Measurements from ENCODE around the gene RFTN1. TPM values are rescaled to one million over a fixed set of nuclear protein-coding genes. Genes with fewer than 3 reads are reported as not detected.

RFTN1 gene
- total and polyA plus RNA-seq, 9 of the 15 experiments (the other 6 are each of a cell fraction or from before 2014, with no cell fraction given): 0.08 to 0.51 (median 0.11) TPM; not detected in 6

GRCh38 chr3:16316847-16317560 lies 196.5 kb downstream of the RFTN1 start:
- WGBS (ENCODE audit: insufficient coverage, low coverage, missing lambda C conversion rate): 94% methylated on average over 5 of the region's 5 CpGs
- Histone ChIP-seq H3K9me3 (replicated peaks; ENCODE audit: control insufficient read depth, insufficient read depth, low read depth, low read length) (no peaks in the 10 kb centered on the region), H3K4me3 (no peak overlapping the region), H3K27ac (ENCODE audit: extremely low read depth, low read depth, low read length) (no peak overlapping the region), H3K27me3 (ENCODE audit: control insufficient read depth in 2 of 2, insufficient read depth in 2 of 2, low read length in 2 of 2) (no peaks in the 10 kb centered on the region), H3K9ac (ENCODE audit: insufficient read depth in 1 of 2, low read depth in 2 of 2, low read length in 2 of 2) (no peak overlapping the region), H3K79me2 (ENCODE audit: control insufficient read depth, insufficient read depth, low read length) (no peaks in the 10 kb centered on the region), H3K4me2 (ENCODE audit: insufficient read depth, low read length) (no peak overlapping the region), H3K36me3 (ENCODE audit: control insufficient read depth, insufficient read depth, low read length) (peaks cover 78% of the 10 kb centered on the region), H3K4me1 (replicated peaks in 1 of 2; ENCODE audit: control insufficient read depth in 2 of 2, insufficient read depth in 2 of 2, low read length in 2 of 2) (peaks cover 3 to 12% of the 10 kb centered on the region in 2 experiments; a peak in 3 of 5 replicates), H4K20me1 (replicated peaks; ENCODE audit: control insufficient read depth, insufficient read depth, low read length) (no peaks in the 10 kb centered on the region), H3K9me1 (ENCODE audit: control insufficient read depth, insufficient read depth, low read length) (peaks cover 3% of the 10 kb centered on the region), H2AFZ (ENCODE audit: low read depth, low read length) (no peak overlapping the region)
- DNase-seq (ENCODE audit: extremely low read depth in 1 of 4, low spot score in 3 of 4): no peak
- intact Hi-C loops (cut with micrococcal nuclease) (no loop called here), in situ Hi-C loops (cut with MboI) (no loop called here)
- CTCF ChIA-PET (ENCODE audit: low intra/inter-chr PET ratio): no interaction called here
- no peak for FAIRE-seq
- no peak for ATAC-seq
- TF ChIP-seq KLF6 (CRISPR knock-in tag; IDR thresholded peaks at IDR 0.05; ENCODE audit: borderline replicate concordance): no peak
- no peak for TF ChIP-seq MNT (conservative IDR thresholded peaks at IDR 0.05)
- no peak for TF ChIP-seq HOXB6 (CRISPR knock-in tag; IDR thresholded peaks at IDR 0.05; ENCODE audit: borderline replicate concordance)
- BruUV-seq (replicated peaks): no TSS peak
- POLR2A ChIA-PET: interaction anchor here (0.6 to 0.9 kb wide), 2 partner anchors 40 to 125 kb away, joined by 3 read pairs; no protein-coding TSS in a partner anchor
